Epithelial cell of proximal tubule (primary cell): ENCODE results near the gene ZNF79. TPM values are rescaled to one million over a fixed set of nuclear protein-coding genes. Genes with fewer than 3 reads are reported as not detected.

Experiments
- DNase-seq: peaks from one replicate; pipeline ENCODE4 v3.0.0-alpha.2; 2011; ENCODE audit warnings: low read depth
- H3K4me3 ChIP-seq: 2 replicates; pipeline ENCODE4 v1.5.1; 2011; ENCODE audit warnings: low read depth, mild to moderate bottlenecking, low read length
- CTCF ChIP-seq: conservative IDR thresholded peaks from 2 replicates; pipeline ENCODE4 v1.5.1; 2012; ENCODE audit warnings: low read depth, mild to moderate bottlenecking, low read length
- total RNA-seq: library from RNA; depleted of rRNA; stranded (reverse); fragments of >200 nt; gene quantifications from 2 replicates; pipeline ENCODE4 v1.2.3, GENCODE V29; 2015

ZNF79 gene
- total RNA-seq, 1 donor from 2014 or later: 7.4 TPM

DNA sequence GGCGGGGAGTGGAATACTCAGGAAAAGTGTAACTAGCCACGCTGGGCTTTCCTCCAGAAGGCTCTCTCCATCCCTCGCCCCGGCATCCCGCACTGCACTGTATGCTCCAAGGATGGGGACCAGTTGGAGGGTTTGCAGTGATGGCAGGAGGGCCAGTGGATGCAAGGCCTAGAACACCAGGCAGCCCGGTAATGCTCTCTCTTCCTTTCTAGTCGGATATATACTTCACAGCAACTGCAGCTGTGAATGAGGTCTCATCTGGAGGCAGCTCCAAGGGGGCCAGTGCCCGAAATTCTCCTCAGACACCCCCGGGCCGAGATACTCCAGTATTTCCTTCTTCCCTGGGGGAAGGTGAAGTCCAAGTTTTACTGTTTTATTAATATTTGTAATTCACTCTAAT lies 37.2 kb upstream of the ZNF79 start:
- no peak for TF ChIP-seq CTCF
- H3K4me3 ChIP-seq: no peak overlapping the region
- no peak for DNase-seq

DNA sequence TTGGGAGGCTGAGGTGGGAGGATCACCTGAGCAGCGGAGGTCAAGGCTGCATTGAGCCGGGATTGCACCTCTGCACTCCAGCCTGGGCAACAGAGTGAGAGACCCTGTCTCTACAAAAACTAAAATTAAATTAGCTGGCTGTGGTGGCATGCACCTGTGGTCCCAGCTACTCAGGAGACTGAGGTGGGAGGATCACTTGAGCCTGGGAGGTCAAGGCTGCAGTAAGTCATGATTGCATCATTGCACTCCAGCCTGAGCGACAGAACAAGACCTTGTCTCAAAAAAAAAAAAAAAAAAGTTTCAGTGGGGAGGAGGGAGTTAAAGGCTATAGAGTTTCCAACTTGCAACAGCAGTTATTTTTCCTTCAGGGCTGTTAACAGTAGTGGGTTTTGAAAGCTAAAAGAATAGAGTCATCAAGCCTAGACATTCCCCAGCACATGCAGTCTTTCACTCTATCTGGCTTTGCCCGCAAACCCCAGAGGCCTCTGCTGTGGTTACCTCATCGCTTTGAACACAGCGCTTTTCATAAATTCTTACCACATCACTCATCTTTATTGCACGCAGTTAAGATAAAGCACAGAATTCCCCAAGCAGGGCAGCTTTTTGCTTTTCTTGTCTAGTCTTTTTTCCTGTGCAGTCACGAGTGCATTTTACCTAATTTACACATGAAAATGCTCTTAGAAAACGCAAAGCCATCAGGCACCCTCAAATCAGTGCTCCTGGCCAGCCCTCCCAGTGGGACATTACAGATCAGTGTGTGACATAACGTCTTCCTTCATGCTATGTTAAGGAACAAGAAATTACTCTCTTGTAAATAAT lies 35.9 kb upstream of the ZNF79 start:
- no peak for TF ChIP-seq CTCF
- H3K4me3 ChIP-seq: no peak overlapping the region
- no peak for DNase-seq

- no peak overlapping the region for H3K4me3 ChIP-seq
- DNase-seq: no peak
- TF ChIP-seq CTCF: no peak
Measured at GRCh38 chr9:127388856-127389238, 35.3 kb upstream of the ZNF79 start.

DNA sequence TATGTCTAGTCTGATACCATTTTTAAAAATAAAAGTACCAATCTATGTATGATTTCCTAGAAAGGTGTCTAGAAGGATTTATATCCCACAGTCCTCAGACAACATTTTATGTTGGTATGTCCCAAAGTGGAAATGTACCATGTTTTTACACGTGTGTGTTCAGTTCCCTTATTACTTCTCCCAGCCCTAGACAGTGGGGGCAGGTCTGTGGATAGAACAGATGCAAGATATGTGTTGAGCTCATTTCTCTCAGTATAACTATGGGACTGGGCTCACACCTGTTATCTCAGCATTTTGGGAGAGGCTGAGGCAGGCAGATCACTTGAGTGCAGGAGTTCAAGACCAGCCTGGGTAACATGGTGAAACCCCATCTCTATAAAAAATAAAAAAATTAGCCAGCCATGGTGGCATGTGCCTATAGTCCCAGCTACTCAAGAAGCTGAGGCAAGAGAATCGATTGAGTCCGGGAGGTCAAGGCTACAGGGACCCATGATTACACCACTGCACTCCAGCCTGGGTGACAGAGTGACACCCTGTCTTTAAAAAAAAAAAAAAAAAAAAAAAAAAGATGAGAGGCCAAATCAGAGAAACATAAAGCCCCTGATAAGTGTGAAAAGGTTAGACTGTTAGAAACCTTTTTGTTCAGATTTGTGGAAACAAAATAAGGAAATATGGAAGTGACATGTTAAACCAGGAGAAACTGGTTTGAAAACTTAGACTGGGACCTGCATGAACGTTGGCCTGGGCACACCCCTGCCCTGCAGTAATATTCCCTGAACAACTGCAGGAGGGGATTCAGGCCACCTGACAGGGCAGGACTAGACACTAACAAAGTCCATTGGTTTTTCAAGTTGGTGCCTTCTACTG lies 34.6 kb upstream of the ZNF79 start:
- no peak for DNase-seq
- no peak for TF ChIP-seq CTCF
- H3K4me3 ChIP-seq: no peak overlapping the region

GRCh38 chr9:127390248-127390545 lies 34.0 kb upstream of the ZNF79 start:
- H3K4me3 ChIP-seq: no peak overlapping the region
- no peak for DNase-seq
- TF ChIP-seq CTCF: no peak

- no peak for TF ChIP-seq CTCF
- no peak overlapping the region for H3K4me3 ChIP-seq
- DNase-seq: no peak
Measured at GRCh38 chr9:127390563-127390962, 33.6 kb upstream of the ZNF79 start.
